NCI-H128 (cell line): ENCODE data around the gene SLF2.

Experiments
- DNase-seq: peaks from one replicate; lab custom pipeline; 2025; ENCODE audit not compliant: unreplicated experiment; lab: John Stamatoyannopoulos, UW

SLF2 gene

GRCh38 chr10:101011517-101012423, 99.0 kb downstream of the SLF2 start:
- no peak for DNase-seq

GRCh38 chr10:101012525-101013364, 100.0 kb downstream of the SLF2 start:
- DNase-seq, result peak; percentile 65

GRCh38 chr10:101013365-101013825, 100.6 kb downstream of the SLF2 start:
- DNase-seq, result no peak

- DNase-seq, result peak; percentile 12
Measured at GRCh38 chr10:101014230-101014884, 101.6 kb downstream of the SLF2 start.
